IMR-90 (cell line): ENCODE results near the gene ATP4A. TPM values are rescaled to one million over a fixed set of nuclear protein-coding genes. Genes with fewer than 3 reads are reported as not detected.

Experiments used
- ATAC-seq: fragments of 200-7000 bp; cut with Tn5 transposase; 2 replicates; pipeline ENCODE4 v1.9.1; 2020; ENCODE audit warnings: low read depth, mild to moderate bottlenecking, moderate library complexity
- BruUV-seq: library from RNA; stranded (reverse); fragments of 400-500 nt; replicated peaks from 2 replicates; lab custom pipeline; 2021; lab: Mats Ljungman, UMichigan
- CTCF ChIA-PET: fragments of 300-600 bp; formaldehyde crosslinking; extraction: SDS; loops from one replicate; lab custom pipeline; 2021; ENCODE audit warnings: antibody characterized with exemption; lab: Yijun Ruan, JAX
- POLR2A ChIA-PET: fragments of 300-600 bp; sonication (Branson Sonifier 250); formaldehyde crosslinking; loops from one replicate; lab custom pipeline; 2022; ENCODE audit warnings: antibody characterized with exemption; ENCODE audit not compliant: unreplicated experiment; lab: Charles Lee
- DNase-seq: peaks from one replicate; pipeline ENCODE4 v3.0.0; 2013
- H2AFZ ChIP-seq: replicated peaks from 2 replicates; pipeline ENCODE3; 2013; ENCODE audit warnings: low read length, mild to moderate bottlenecking; ENCODE audit not compliant: poor library complexity
- H2AK5ac ChIP-seq: 2 replicates; pipeline ENCODE4 v1.6.1; 2013; ENCODE audit warnings: low read depth, low read length, inconsistent platforms
- H2AK9ac ChIP-seq: replicated peaks from 2 replicates; pipeline ENCODE3; 2013; ENCODE audit warnings: mild to moderate bottlenecking, low read depth, low read length, moderate library complexity; ENCODE audit not compliant: poor library complexity
- H2BK120ac ChIP-seq: 2 replicates; pipeline ENCODE4 v1.6.1; 2013; ENCODE audit warnings: low read depth, low read length, inconsistent platforms
- H2BK15ac ChIP-seq: 3 replicates; pipeline ENCODE4 v1.6.1; 2013; ENCODE audit warnings: low read depth, low read length, inconsistent platforms
- H2BK20ac ChIP-seq: 2 replicates; pipeline ENCODE4 v1.6.1; 2013; ENCODE audit warnings: low read depth, mild to moderate bottlenecking, inconsistent platforms, low read length, moderate library complexity
- H2BK5ac ChIP-seq: 2 replicates; pipeline ENCODE4 v1.6.1; 2013; ENCODE audit warnings: mild to moderate bottlenecking, low read depth, low read length, inconsistent platforms; ENCODE audit not compliant: poor library complexity, severe bottlenecking
- H3K14ac ChIP-seq: replicated peaks from 2 replicates; pipeline ENCODE4 v1.6.1; 2013; ENCODE audit warnings: low read depth, low read length, inconsistent platforms
- H3K18ac ChIP-seq: 2 replicates; pipeline ENCODE4 v1.6.1; 2013; ENCODE audit warnings: low read depth, low read length, control low read depth
- H3K23ac ChIP-seq: 2 replicates; pipeline ENCODE4 v1.6.1; 2013; ENCODE audit warnings: low read depth, low read length, inconsistent platforms
- H3K27ac ChIP-seq: 2 replicates; pipeline ENCODE4 v1.5.1; 2013; ENCODE audit warnings: mild to moderate bottlenecking, control low read depth, low read length; ENCODE audit not compliant: insufficient read depth
- H3K27me3 ChIP-seq: 2 replicates; pipeline ENCODE4 v1.6.1; 2013; ENCODE audit warnings: low read length; ENCODE audit not compliant: control insufficient read depth, insufficient read depth
- H3K36me3 ChIP-seq: 2 replicates; pipeline ENCODE4 v1.6.1; 2013; ENCODE audit warnings: low read length, mixed read lengths; ENCODE audit not compliant: control insufficient read depth, insufficient read depth
- H3K4ac ChIP-seq: 2 replicates; pipeline ENCODE4 v1.6.1; 2013; ENCODE audit warnings: low read depth, low read length, inconsistent platforms
- H3K4me1 ChIP-seq: 2 replicates; pipeline ENCODE4 v1.6.1; 2013; ENCODE audit warnings: low read length, mixed read lengths; ENCODE audit not compliant: control insufficient read depth, insufficient read depth
- H3K4me2 ChIP-seq: 2 replicates; pipeline ENCODE4 v1.6.1; 2013; ENCODE audit warnings: low read depth, mild to moderate bottlenecking, control low read depth, low read length, moderate library complexity
- H3K4me3 ChIP-seq: 2 replicates; pipeline ENCODE4 v1.5.1; 2013; ENCODE audit warnings: low read depth, mild to moderate bottlenecking, control low read depth, low read length, moderate library complexity; ENCODE audit not compliant: insufficient read depth
- H3K56ac ChIP-seq: 2 replicates; pipeline ENCODE4 v1.6.1; 2013; ENCODE audit warnings: low read length, inconsistent platforms; ENCODE audit not compliant: insufficient read depth; ENCODE audit errors: extremely low read depth
- H3K79me1 ChIP-seq, 2 experiments: 2 replicates each; pipeline ENCODE4 v1.6.1; 2013; ENCODE audit warnings: low read length in 2 of 2, inconsistent platforms in 1 of 2, low read depth in 1 of 2
- H3K9ac ChIP-seq: 2 replicates; pipeline ENCODE4 v1.6.1; 2013; ENCODE audit warnings: low read depth, low read length, control low read depth
- H3K9me1 ChIP-seq: 2 replicates; pipeline ENCODE4 v1.6.1; 2013; ENCODE audit warnings: low read length, inconsistent platforms; ENCODE audit not compliant: insufficient read depth
- H3K9me3 ChIP-seq: 2 replicates; pipeline ENCODE4 v1.6.1; 2013; ENCODE audit warnings: low read length; ENCODE audit not compliant: control insufficient read depth, insufficient read depth
- H4K20me1 ChIP-seq: 2 replicates; pipeline ENCODE4 v1.6.1; 2013; ENCODE audit warnings: low read length, inconsistent platforms; ENCODE audit not compliant: insufficient read depth
- H4K5ac ChIP-seq: 2 replicates; pipeline ENCODE4 v1.6.1; 2013; ENCODE audit warnings: mild to moderate bottlenecking, low read depth, low read length, control low read depth
- H4K8ac ChIP-seq, 2 experiments: 2 replicates each; pipeline ENCODE4 v1.6.1; 2013; ENCODE audit warnings: low read depth in 2 of 2, low read length in 2 of 2, control low read depth in 1 of 2, inconsistent platforms in 1 of 2
- H4K91ac ChIP-seq: 2 replicates; pipeline ENCODE4 v1.6.1; 2013; ENCODE audit warnings: low read depth, low read length, inconsistent platforms; ENCODE audit not compliant: insufficient read depth
- BHLHE40 ChIP-seq: fragments of 150-350 bp; IDR thresholded peaks from 2 replicates; pipeline ENCODE4 v1.6.1; 2016; ENCODE audit warnings: mild to moderate bottlenecking, low read depth, low read length
- CEBPB ChIP-seq: IDR thresholded peaks from 2 replicates; pipeline ENCODE4 v1.6.1; 2012; ENCODE audit warnings: low read depth, low read length, improper control_type of control experiment
- FOS ChIP-seq: fragments of 150-350 bp; IDR thresholded peaks from 2 replicates; pipeline ENCODE4 v1.6.1; 2016; ENCODE audit warnings: low read depth, low read length
- MAZ ChIP-seq: IDR thresholded peaks from 2 replicates; pipeline ENCODE4 v1.6.1; 2012; ENCODE audit warnings: low read depth, mild to moderate bottlenecking, low read length, improper control_type of control experiment, moderate library complexity, borderline replicate concordance
- POLR2A ChIP-seq: IDR thresholded peaks from 2 replicates; pipeline ENCODE4 v1.6.1; 2012; ENCODE audit warnings: mild to moderate bottlenecking, low read depth, low read length
- RCOR1 ChIP-seq: IDR thresholded peaks from 2 replicates; pipeline ENCODE4 v1.6.1; 2012; ENCODE audit warnings: mild to moderate bottlenecking, low read length, improper control_type of control experiment; ENCODE audit not compliant: insufficient replicate concordance
- WGBS, 2 experiments: methylation state at CpG; one replicate each; pipeline versions ENCODE4 v1.1.5 to v1.1.7; 2013; ENCODE audit warnings: missing lambda C conversion rate in 2 of 2; ENCODE audit not compliant: insufficient read length in 1 of 2; ENCODE audit errors: extremely low coverage in 2 of 2; 5-methylcytosine and 5-hydroxymethylcytosine counted together
- dilution Hi-C: fragments of 300-500 bp; cut with HindIII; formaldehyde crosslinking; loops from one replicate; pipeline ENCODE4 v1.14.3; 2018; ENCODE audit warnings: low sequenced_read_pairs; ENCODE audit not compliant: unreplicated experiment
- in situ Hi-C: fragments of 300-500 bp; cut with MboI; formaldehyde crosslinking; loops from 3 replicates; pipeline ENCODE4 v1.14.3; 2019; ENCODE audit warnings: low sequenced_read_pairs, inconsistent platforms, mixed read lengths
- intact Hi-C: fragments of 100-400 bp; cut with micrococcal nuclease; formaldehyde crosslinking; loops from 2 replicates; pipeline ENCODE4 v1.10.0; 2022
- polyA plus RNA-seq, 3 experiments: library from polyadenylated mRNA; depleted of rRNA; stranded (reverse); fragments of >200 nt; gene quantifications; 2 replicates each; pipeline ENCODE4 v1.2.3, GENCODE V29; 2012; ENCODE audit warnings: low replicate concordance in 1 of 3
- total RNA-seq: library from RNA; depleted of rRNA; stranded (reverse); fragments of >200 nt; gene quantifications from 2 replicates; pipeline ENCODE4 v1.2.3, GENCODE V29; 2012

The ATP4A gene
- total and polyA plus RNA-seq, 2 of the 4 experiments (the other 2 are of a cell fraction), result not detected

DNA sequence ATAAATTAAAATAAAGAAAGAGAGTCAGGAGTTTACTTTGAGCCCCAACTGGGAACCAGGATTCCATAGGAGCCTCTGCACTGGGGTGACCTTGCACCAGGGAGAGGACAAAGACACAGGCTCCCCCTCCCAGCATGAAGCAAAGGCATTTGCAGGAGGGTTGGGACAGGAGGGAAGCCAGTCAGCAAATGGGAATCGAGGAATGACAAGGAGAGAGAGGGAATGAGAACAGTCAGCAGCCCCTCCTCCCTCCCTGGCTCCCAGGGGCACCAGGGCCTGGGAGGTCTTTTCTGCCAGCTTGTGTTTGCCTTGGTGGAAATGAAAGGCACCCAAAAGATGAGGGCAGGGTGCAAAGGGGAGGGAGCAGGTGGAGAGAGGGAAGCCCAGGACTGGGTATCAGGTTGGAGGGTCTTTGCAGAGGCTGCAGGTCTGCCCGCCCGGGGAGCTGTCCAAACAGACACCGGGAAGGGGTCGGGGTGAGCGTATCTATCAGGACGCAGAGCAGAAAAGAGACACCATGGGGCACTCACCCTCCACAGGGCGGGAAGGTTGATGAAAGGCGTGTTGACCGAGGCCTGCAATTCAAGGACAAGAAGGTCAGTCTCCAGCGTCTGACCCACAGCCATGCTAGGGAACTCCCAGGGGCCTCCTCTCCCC, 39.1 kb downstream of the ATP4A start:
- no peak overlapping the region for H4K91ac ChIP-seq
- H3K18ac ChIP-seq, result no peak overlapping the region
- no peak overlapping the region for H3K9ac ChIP-seq
- no peaks in the 10 kb centered on the region for H3K79me1 ChIP-seq
- in situ Hi-C loops, result no loop called here
- H3K9me3 ChIP-seq, result no peaks in the 10 kb centered on the region
- no peak overlapping the region for H2BK5ac ChIP-seq
- H3K9me1 ChIP-seq, result peaks cover 14% of the 10 kb centered on the region
- no peak overlapping the region for H4K5ac ChIP-seq
- no peak overlapping the region for H3K4ac ChIP-seq
- H4K8ac ChIP-seq, result no peak overlapping the region
- H2BK15ac ChIP-seq, result no peak overlapping the region
- H3K27ac ChIP-seq, result no peak overlapping the region
- BruUV-seq, result no TSS peak
- H3K27me3 ChIP-seq, result peaks cover 7% of the 10 kb centered on the region
- DNase-seq, result no peak
- dilution Hi-C loops, result no loop called here
- ATAC-seq, result no peak
- H2AK9ac ChIP-seq, result no peak overlapping the region
- no peaks in the 10 kb centered on the region for H3K36me3 ChIP-seq
- no peak overlapping the region for H2AK5ac ChIP-seq
- ChIA-PET POLR2A (no interaction called here), CTCF (no interaction called here)
- H2BK120ac ChIP-seq, result no peak overlapping the region
- TF ChIP-seq FOS (no peak), CEBPB (no peak), POLR2A (no peak), MAZ (no peak), RCOR1 (no peak), BHLHE40 (no peak)
- H3K4me3 ChIP-seq, result no peak overlapping the region
- H3K23ac ChIP-seq, result no peak overlapping the region
- 50% methylated on average over 5 of the region's 11 CpGs; no CpG with 5 or more reads in 1 of the 2 experiments for WGBS, 2 experiments
- no peaks in the 10 kb centered on the region for H4K20me1 ChIP-seq
- H3K4me1 ChIP-seq, result peaks cover 4% of the 10 kb centered on the region
- no peak overlapping the region for H3K56ac ChIP-seq
- no peak overlapping the region for H3K4me2 ChIP-seq
- no peak overlapping the region for H2AFZ ChIP-seq
- intact Hi-C loops, result no loop called here
- no peak overlapping the region for H2BK20ac ChIP-seq
- H3K14ac ChIP-seq, result no peak overlapping the region
